ENCODE data around the gene FFAR4. TPM values are rescaled to one million over a fixed set of nuclear protein-coding genes. Genes with fewer than 3 reads are reported as not detected.

FFAR4 gene
- total RNA-seq, 1 donor from 2014 or later: 4.9 TPM

DNA sequence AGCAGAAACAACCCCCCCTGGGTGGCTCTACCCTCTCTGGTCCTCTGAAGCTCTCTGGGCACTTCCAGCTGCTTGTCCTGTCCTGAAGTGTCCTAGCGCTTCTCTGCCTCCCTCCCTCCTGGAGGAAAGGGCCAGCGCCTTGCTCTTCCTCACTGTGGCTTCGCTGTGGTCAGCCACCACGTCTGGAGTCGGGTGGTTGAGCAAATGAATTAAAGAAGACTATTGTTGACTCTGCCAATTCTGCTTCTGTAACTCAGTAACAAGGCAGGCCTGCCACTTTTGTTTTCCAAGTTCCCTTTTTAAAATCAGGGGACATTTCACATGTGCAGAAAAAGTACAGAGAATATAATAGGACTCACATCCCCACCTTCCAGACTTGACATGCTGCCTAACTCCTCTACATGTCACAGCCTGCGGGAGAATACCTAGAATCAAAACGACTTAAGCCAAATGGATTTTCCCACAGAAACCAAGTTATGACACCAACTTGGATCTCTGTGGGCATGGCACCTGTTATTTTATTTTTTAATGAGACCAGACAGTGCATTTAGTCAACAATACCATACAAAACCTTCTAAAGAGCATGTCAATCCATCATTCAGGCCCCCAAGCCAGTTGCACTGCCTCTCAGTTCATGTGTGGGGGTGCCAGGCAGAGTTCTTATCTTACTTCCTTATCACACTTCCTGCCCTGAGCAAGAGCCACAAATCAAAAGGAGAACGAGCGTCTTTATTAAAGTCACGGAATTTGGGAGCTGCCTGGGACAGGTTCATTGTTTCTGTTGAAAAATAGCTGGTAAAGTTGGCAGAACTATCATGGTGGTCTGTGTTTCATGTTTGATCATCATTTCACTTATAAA is 6.8 kb downstream of the FFAR4 start:
- H3K4me1 ChIP-seq: peaks cover 9% of the 10 kb centered on the region
- H3K27ac ChIP-seq: no peak overlapping the region
- DNase-seq (peak; percentile 75), ATAC-seq (peak; percentile 86)
- H3K9me3 ChIP-seq: no peaks in the 10 kb centered on the region
- TF ChIP-seq, protein P1, sequence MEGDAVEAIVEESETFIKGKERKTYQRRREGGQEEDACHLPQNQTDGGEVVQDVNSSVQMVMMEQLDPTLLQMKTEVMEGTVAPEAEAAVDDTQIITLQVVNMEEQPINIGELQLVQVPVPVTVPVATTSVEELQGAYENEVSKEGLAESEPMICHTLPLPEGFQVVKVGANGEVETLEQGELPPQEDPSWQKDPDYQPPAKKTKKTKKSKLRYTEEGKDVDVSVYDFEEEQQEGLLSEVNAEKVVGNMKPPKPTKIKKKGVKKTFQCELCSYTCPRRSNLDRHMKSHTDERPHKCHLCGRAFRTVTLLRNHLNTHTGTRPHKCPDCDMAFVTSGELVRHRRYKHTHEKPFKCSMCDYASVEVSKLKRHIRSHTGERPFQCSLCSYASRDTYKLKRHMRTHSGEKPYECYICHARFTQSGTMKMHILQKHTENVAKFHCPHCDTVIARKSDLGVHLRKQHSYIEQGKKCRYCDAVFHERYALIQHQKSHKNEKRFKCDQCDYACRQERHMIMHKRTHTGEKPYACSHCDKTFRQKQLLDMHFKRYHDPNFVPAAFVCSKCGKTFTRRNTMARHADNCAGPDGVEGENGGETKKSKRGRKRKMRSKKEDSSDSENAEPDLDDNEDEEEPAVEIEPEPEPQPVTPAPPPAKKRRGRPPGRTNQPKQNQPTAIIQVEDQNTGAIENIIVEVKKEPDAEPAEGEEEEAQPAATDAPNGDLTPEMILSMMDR (IDR thresholded peaks at IDR 0.05): no peak
- no peaks in the 10 kb centered on the region for H3K36me3 ChIP-seq
- intact Hi-C loops (cut with DNase I): no loop called here
- H3K4me3 ChIP-seq: no peak overlapping the region
- H3K27me3 ChIP-seq: peaks cover 16% of the 10 kb centered on the region

DNA sequence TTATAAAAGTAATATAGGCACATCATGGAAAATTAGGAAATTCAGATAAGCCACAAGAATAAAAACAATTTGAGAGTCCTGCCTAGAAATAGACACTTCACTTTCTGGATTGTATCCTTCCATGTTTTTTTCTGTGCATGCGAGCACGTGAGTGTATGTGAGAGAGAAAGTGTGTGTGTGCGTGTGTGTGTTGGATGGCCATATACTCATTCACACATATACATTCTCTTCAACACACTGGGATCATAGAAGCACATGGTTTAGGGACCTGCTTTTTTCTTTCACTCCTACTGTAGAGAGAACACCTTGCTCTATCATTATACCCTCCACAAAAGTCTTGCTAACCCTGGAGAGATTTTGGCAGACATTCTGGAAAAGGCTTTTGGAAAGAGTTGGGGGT is 7.5 kb downstream of the FFAR4 start:
- Histone ChIP-seq H3K4me1 (peaks cover 9% of the 10 kb centered on the region), H3K36me3 (no peaks in the 10 kb centered on the region), H3K4me3 (no peak overlapping the region), H3K27ac (no peak overlapping the region), H3K9me3 (no peaks in the 10 kb centered on the region), H3K27me3 (peaks cover 10% of the 10 kb centered on the region)
- DNase-seq: no peak
- intact Hi-C loops (cut with DNase I): no loop called here
- no peak for ATAC-seq
- TF ChIP-seq, protein P1 (IDR thresholded peaks at IDR 0.05): no peak

DNA sequence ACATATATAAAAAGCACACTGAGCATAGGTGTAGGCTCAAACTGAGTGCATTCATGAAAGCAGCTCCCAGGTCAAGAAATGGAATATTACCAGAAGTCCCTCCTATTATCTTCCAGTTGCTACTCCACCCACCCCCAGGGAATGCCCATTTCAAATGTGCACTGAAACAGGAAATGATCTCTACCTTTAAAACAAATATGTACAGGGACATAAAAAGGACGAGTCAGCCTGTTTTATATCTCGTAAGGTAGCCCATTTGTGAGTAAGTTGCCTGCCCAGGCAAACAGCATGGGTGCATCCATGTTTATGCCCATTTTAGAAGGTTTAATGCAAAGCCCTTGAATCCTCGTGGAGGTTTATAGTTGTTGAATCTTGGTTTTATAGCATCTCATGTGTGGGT is 10.4 kb downstream of the FFAR4 start:
- DNase-seq (no peak), ATAC-seq (no peak)
- Histone ChIP-seq H3K27ac (no peak overlapping the region), H3K4me1 (peaks cover 9% of the 10 kb centered on the region), H3K27me3 (peaks cover 2% of the 10 kb centered on the region), H3K36me3 (no peaks in the 10 kb centered on the region), H3K4me3 (no peak overlapping the region), H3K9me3 (no peaks in the 10 kb centered on the region)
- intact Hi-C loops (cut with DNase I): no loop called here
- TF ChIP-seq, protein P1 (IDR thresholded peaks at IDR 0.05): no peak

DNA sequence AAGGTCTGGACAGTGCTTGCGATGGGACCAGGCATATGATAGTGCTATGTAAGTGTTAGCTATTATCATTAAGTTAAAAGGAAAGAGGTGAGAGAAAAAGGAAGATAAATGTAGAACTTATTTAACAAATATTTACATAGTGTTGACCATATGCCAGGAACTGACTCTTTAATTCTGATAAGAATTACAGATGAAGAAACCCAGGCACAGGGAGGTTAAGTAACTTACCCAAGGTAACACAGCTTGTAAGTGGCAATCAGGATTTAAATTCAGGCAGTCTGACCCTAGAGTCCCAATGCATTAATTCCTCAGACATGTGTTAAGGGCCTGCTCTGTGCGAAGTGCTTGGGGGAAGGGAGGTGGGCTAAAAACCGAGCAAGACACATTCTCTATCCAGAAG is 11.1 kb downstream of the FFAR4 start:
- DNase-seq (no peak), ATAC-seq (no peak)

DNA sequence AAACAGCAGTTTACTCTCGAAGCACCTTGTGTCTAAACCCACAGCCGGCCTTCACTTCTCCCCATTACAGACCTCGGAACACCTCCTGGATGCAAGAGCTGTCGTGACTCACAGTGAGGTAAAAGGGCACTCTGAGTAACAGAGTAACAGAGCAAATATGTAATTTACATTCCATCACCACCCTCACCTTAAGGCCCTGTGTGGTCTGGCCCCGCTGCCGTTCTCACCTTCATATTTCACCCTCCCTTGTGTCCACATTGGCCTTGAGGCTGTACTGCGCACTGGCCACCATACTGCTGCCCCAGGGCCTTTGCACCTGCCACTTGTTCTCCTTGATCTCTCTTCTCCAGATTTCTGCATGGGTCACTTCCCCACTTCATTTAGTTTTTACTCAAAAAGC is 12.6 kb downstream of the FFAR4 start:
- DNase-seq: no peak
- Histone ChIP-seq H3K9me3 (no peaks in the 10 kb centered on the region), H3K4me3 (no peak overlapping the region), H3K36me3 (no peaks in the 10 kb centered on the region), H3K4me1 (no peaks in the 10 kb centered on the region), H3K27me3 (no peaks in the 10 kb centered on the region), H3K27ac (no peak overlapping the region)
- intact Hi-C loops (cut with DNase I): no loop called here
- TF ChIP-seq, protein P1 (IDR thresholded peaks at IDR 0.05): no peak
- no peak for ATAC-seq

More for the DNA sequence above, 11.1 kb downstream of the FFAR4 start:
- Histone ChIP-seq H3K36me3 (no peaks in the 10 kb centered on the region), H3K4me3 (no peak overlapping the region), H3K4me1 (peaks cover 9% of the 10 kb centered on the region), H3K9me3 (no peaks in the 10 kb centered on the region), H3K27me3 (no peaks in the 10 kb centered on the region), H3K27ac (no peak overlapping the region)
- intact Hi-C loops (cut with DNase I): no loop called here
- TF ChIP-seq, protein P1 (IDR thresholded peaks at IDR 0.05): no peak
